GM12865 (cell line): Measurements from ENCODE around the gene ADAMTSL1.

Source experiments
- DNase-seq: peaks from one replicate; pipeline ENCODE4 v3.0.0; 2010; ENCODE audit warnings: low read depth
- H3K4me3 ChIP-seq: 2 replicates; pipeline ENCODE4 v1.5.1; 2011; ENCODE audit warnings: mild to moderate bottlenecking, low read depth, low read length, control low read depth
- TF ChIP-seq, protein P1 (sequence below): IDR thresholded peaks from 2 replicates; pipeline ENCODE4 v1.5.1; 2011; ENCODE audit warnings: low read length, control low read depth, low read depth, inconsistent platforms; ENCODE audit not compliant: insufficient read depth; ENCODE audit errors: missing control alignments

Gene ADAMTSL1

GRCh38 chr9:18947892-18948339 is 474.0 kb downstream of the ADAMTSL1 start:
- DNase-seq, result no peak
- no peak overlapping the region for H3K4me3 ChIP-seq
- TF ChIP-seq, protein P1, sequence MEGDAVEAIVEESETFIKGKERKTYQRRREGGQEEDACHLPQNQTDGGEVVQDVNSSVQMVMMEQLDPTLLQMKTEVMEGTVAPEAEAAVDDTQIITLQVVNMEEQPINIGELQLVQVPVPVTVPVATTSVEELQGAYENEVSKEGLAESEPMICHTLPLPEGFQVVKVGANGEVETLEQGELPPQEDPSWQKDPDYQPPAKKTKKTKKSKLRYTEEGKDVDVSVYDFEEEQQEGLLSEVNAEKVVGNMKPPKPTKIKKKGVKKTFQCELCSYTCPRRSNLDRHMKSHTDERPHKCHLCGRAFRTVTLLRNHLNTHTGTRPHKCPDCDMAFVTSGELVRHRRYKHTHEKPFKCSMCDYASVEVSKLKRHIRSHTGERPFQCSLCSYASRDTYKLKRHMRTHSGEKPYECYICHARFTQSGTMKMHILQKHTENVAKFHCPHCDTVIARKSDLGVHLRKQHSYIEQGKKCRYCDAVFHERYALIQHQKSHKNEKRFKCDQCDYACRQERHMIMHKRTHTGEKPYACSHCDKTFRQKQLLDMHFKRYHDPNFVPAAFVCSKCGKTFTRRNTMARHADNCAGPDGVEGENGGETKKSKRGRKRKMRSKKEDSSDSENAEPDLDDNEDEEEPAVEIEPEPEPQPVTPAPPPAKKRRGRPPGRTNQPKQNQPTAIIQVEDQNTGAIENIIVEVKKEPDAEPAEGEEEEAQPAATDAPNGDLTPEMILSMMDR, result no peak

GRCh38 chr9:18951936-18952335 is 478.0 kb downstream of the ADAMTSL1 start:
- no peak for DNase-seq
- TF ChIP-seq, protein P1, result no peak
- no peak overlapping the region for H3K4me3 ChIP-seq

- H3K4me3 ChIP-seq, result no peak overlapping the region
- no peak for DNase-seq
- TF ChIP-seq, protein P1, result no peak
Measured at GRCh38 chr9:18955626-18956025, 481.7 kb downstream of the ADAMTSL1 start.
